ENCODE results near the gene PDCD1LG2. TPM values are rescaled to one million over a fixed set of nuclear protein-coding genes. Genes with fewer than 3 reads are reported as not detected.

The PDCD1LG2 gene
- total RNA-seq, 2 experiments from 2014 or later, result 0.44 to 1.0 TPM

DNA sequence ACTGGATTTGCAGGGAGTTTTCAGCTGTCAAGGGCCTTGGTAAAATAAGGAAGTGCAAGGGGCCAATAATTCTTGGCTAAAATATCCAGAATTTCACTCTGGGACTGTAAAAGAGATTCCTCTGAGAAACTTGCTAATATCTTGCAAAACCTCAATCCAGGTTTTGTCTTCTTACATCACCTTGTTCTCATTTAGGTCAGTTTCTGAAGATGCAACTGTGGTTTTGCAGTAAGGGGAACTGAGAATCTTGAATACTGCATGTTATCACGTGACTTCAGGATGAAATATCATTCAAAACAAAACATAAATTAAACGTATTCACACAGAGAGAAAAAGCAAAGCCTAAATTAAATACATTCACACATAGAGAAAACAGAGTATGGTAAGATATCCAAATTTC, 83.6 kb downstream of the PDCD1LG2 start:
- no peak for DNase-seq
- ATAC-seq (ENCODE audit: low read depth), result no peak
- H3K36me3 Mint-ChIP-seq, result peaks cover 8% of the 10 kb centered on the region
- H3K27ac Mint-ChIP-seq, result no peak overlapping the region
- H3K4me1 Mint-ChIP-seq, result peaks cover 6% of the 10 kb centered on the region
- peaks cover 1% of the 10 kb centered on the region for H3K27me3 Mint-ChIP-seq
- H3K9me3 Mint-ChIP-seq, result no peaks in the 10 kb centered on the region
- POLR2A ChIA-PET, result no interaction called here
- H3K4me3 Mint-ChIP-seq, result no peak overlapping the region

DNA sequence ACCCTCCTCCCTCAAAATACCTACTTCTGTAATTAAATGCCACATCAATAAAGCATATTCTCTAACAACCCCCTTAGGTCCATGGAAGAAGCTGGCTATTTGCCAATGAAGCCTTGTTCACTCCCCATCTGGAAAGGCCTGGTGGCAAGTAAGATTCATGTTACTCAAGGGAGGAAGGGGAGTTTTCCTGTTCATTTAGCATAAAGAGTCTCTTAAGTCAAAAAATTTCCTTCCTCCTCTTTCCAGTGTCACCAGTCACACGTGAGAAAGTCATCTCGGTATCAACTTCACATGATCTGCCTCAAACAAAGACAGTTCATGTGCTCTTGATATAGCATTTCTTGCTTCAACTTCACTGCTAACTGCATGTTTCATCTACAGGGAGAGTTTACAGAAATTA, 85.8 kb downstream of the PDCD1LG2 start:
- peaks cover 9% of the 10 kb centered on the region for H3K4me1 Mint-ChIP-seq
- H3K36me3 Mint-ChIP-seq, result peaks cover 8% of the 10 kb centered on the region
- DNase-seq (no peak), ATAC-seq (ENCODE audit: low read depth) (no peak)
- H3K9me3 Mint-ChIP-seq, result no peaks in the 10 kb centered on the region
- no peak overlapping the region for H3K27ac Mint-ChIP-seq
- no peak overlapping the region for H3K4me3 Mint-ChIP-seq
- H3K27me3 Mint-ChIP-seq, result no peaks in the 10 kb centered on the region
- POLR2A ChIA-PET, result interaction anchor here (1.9 kb wide), 1 partner anchor 146 kb away, joined by 4 read pairs; the partner anchor contains the start of gene CD274

GRCh38 chr9:5608298-5609225, 98.2 kb downstream of the PDCD1LG2 start:
- DNase-seq, result no peak
- peak overlapping the region; percentile 88 for H3K27ac Mint-ChIP-seq
- peaks cover 24% of the 10 kb centered on the region for H3K4me1 Mint-ChIP-seq
- POLR2A ChIA-PET, result interaction anchor here (0.6 to 2.7 kb wide), 4 partner anchors 16 to 505 kb away, joined by 3 to 29 read pairs (median 4); partner anchors contain the start of genes CD274 and RIC1
- peak overlapping the region; percentile 87 for H3K4me3 Mint-ChIP-seq
- H3K36me3 Mint-ChIP-seq, result peaks cover 8% of the 10 kb centered on the region
- peak; percentile 82 for ATAC-seq (ENCODE audit: low read depth)
- H3K9me3 Mint-ChIP-seq, result peaks cover 2% of the 10 kb centered on the region
- no peaks in the 10 kb centered on the region for H3K27me3 Mint-ChIP-seq

DNA sequence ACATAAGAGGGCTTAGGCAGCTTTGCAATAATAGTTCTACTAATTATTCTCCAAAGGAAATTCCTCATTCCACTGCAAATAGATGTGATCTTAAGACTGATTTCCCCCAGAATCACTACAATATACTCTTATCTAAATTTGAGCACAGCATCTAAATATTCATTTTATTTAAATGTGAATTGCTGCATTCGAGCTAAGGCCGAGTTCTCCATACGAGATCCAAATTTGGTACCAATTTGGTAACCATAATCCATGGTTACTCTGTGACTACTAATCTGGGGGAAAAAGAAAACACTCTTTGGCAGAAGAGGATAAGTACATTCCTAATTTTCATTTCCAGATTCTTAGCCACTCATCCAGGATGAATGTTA, 98.9 kb downstream of the PDCD1LG2 start:
- Mint-ChIP-seq H3K9me3 (peaks cover 2% of the 10 kb centered on the region), H3K27me3 (no peaks in the 10 kb centered on the region), H3K27ac (peak overlapping the region; percentile 88), H3K36me3 (peaks cover 8% of the 10 kb centered on the region), H3K4me1 (peaks cover 24% of the 10 kb centered on the region), H3K4me3 (peak overlapping the region; percentile 87)
- ATAC-seq (ENCODE audit: low read depth) (no peak), DNase-seq (no peak)
- POLR2A ChIA-PET, result interaction anchor here (1.3 to 2.7 kb wide), 3 partner anchors 15 to 159 kb away, joined by 3 to 29 read pairs (median 4); partner anchors contain the start of genes CD274 and RIC1

- DNase-seq (no peak), ATAC-seq (ENCODE audit: low read depth) (no peak)
- Mint-ChIP-seq H3K4me1 (peaks cover 25% of the 10 kb centered on the region), H3K36me3 (peaks cover 16% of the 10 kb centered on the region), H3K4me3 (no peak overlapping the region), H3K27me3 (no peaks in the 10 kb centered on the region), H3K9me3 (peaks cover 2% of the 10 kb centered on the region), H3K27ac (no peak overlapping the region)
- POLR2A ChIA-PET, result no interaction called here
These were observed 100.2 kb downstream of the PDCD1LG2 start for GRCh38 chr9:5610491-5610890.

- H3K9me3 Mint-ChIP-seq, result peaks cover 2% of the 10 kb centered on the region
- H3K4me1 Mint-ChIP-seq, result peaks cover 25% of the 10 kb centered on the region
- H3K27me3 Mint-ChIP-seq, result no peaks in the 10 kb centered on the region
- no peak overlapping the region for H3K4me3 Mint-ChIP-seq
- no peak for ATAC-seq (ENCODE audit: low read depth)
- no peak overlapping the region for H3K27ac Mint-ChIP-seq
- POLR2A ChIA-PET, result interaction anchor here (1.4 kb wide), 1 partner anchor 15 kb away, joined by 3 read pairs; no protein-coding TSS in a partner anchor
- H3K36me3 Mint-ChIP-seq, result peaks cover 19% of the 10 kb centered on the region
- DNase-seq, result no peak
These were observed 101.2 kb downstream of the PDCD1LG2 start for GRCh38 chr9:5611321-5612184.

DNA sequence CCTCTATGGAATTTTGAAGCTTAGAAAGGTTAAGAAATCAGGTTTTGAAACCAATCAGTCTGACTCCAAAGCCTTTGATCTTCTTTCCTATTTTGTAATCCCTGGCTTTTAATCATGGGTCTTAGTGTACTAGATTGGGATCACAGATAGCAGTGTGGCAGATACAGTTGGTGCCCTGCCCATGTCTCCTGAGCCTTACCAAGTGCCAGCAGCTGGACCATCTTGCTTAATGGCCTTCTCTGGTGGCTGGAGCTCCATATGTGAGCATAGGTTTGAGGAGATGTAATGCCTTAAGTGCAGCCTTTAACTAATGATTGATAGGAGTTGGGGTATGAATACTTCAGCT, 101.8 kb downstream of the PDCD1LG2 start:
- H3K36me3 Mint-ChIP-seq, result peaks cover 18% of the 10 kb centered on the region
- no peak overlapping the region for H3K27ac Mint-ChIP-seq
- no peak overlapping the region for H3K4me3 Mint-ChIP-seq
- ATAC-seq (ENCODE audit: low read depth) (no peak), DNase-seq (no peak)
- H3K4me1 Mint-ChIP-seq, result peaks cover 25% of the 10 kb centered on the region
- H3K9me3 Mint-ChIP-seq, result no peaks in the 10 kb centered on the region
- no peaks in the 10 kb centered on the region for H3K27me3 Mint-ChIP-seq
- POLR2A ChIA-PET, result interaction anchor here (1.4 kb wide), 1 partner anchor 15 kb away, joined by 3 read pairs; no protein-coding TSS in a partner anchor

DNA sequence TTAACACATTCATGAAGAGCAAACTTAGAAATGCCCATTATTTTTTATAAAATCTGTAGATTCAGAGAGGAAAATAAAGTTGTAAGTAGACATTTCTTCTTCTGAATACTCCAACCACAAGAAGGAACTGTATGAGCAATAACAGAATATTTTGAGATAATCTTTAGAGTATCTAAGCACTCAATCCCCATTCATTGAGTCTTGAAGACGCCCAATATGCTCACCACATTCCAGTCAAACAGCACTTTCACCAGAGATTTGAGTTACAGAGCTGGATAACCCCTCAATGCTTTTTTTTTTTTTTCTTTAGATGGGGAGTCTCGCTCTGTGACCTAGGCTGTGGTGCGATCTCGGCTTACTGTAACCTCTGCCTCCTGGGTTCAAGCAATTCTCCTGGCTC, 103.9 kb downstream of the PDCD1LG2 start:
- no peak for DNase-seq
- no peak for ATAC-seq (ENCODE audit: low read depth)
- Mint-ChIP-seq H3K27me3 (no peaks in the 10 kb centered on the region), H3K36me3 (peaks cover 24% of the 10 kb centered on the region), H3K9me3 (no peaks in the 10 kb centered on the region), H3K27ac (no peak overlapping the region), H3K4me3 (no peak overlapping the region), H3K4me1 (peaks cover 26% of the 10 kb centered on the region)
- POLR2A ChIA-PET, result no interaction called here

DNA sequence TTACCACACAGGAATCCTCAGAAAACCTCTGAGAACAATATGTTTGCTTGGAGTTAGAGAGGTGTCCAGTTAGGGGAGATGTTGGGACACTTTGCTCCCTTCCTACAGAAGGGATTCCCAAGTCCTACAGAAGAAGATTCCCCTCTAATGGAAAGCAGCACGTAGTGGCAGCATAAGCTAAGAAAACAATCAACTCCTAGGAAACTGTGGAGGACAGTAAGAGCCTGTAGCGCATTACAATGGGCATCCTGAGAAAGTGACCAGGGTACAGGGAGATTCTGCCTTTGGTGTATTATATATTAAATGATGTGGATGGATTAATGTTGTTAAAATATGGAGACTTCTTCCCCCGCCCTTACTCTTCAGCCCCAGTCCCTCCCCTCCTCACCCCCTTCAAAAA, 104.7 kb downstream of the PDCD1LG2 start:
- Mint-ChIP-seq H3K4me1 (peaks cover 24% of the 10 kb centered on the region), H3K36me3 (peaks cover 25% of the 10 kb centered on the region), H3K4me3 (no peak overlapping the region), H3K27me3 (no peaks in the 10 kb centered on the region), H3K9me3 (no peaks in the 10 kb centered on the region), H3K27ac (no peak overlapping the region)
- ATAC-seq (ENCODE audit: low read depth), result no peak
- POLR2A ChIA-PET, result no interaction called here
- no peak for DNase-seq

GRCh38 chr9:5617749-5618148, 107.4 kb downstream of the PDCD1LG2 start:
- DNase-seq (no peak), ATAC-seq (ENCODE audit: low read depth) (peak; percentile 61)
- POLR2A ChIA-PET, result no interaction called here
- Mint-ChIP-seq H3K4me3 (peak overlapping the region; percentile 68), H3K27ac (peak overlapping the region; percentile 83), H3K27me3 (no peaks in the 10 kb centered on the region), H3K4me1 (peaks cover 18% of the 10 kb centered on the region), H3K9me3 (no peaks in the 10 kb centered on the region), H3K36me3 (peaks cover 32% of the 10 kb centered on the region)

DNA sequence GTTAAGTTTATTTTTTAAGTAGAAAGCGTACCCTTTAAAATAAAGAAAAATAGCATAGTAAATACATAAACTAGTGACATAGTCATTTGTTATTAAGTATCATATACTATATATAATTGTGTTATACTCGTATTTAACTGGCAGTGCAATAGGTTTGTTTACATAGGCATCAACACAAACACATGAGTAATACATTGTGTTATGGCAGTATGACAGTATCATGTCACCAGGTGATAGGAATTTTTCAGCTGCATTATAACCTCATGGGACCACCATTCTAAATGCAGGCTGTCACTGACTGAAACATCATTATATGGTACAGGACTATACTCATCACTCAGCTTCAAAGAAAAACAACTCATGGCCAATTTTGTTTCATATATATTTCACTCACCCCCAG, 110.2 kb downstream of the PDCD1LG2 start:
- H3K4me1 Mint-ChIP-seq, result peaks cover 24% of the 10 kb centered on the region
- H3K36me3 Mint-ChIP-seq, result peaks cover 26% of the 10 kb centered on the region
- DNase-seq (no peak), ATAC-seq (ENCODE audit: low read depth) (no peak)
- no peaks in the 10 kb centered on the region for H3K9me3 Mint-ChIP-seq
- no peaks in the 10 kb centered on the region for H3K27me3 Mint-ChIP-seq
- H3K27ac Mint-ChIP-seq, result no peak overlapping the region
- no peak overlapping the region for H3K4me3 Mint-ChIP-seq
- POLR2A ChIA-PET, result no interaction called here
